Small intestine (tissue), 7 donors: ENCODE results near the gene IGLL1. TPM values are rescaled to one million over a fixed set of nuclear protein-coding genes. Genes with fewer than 3 reads are reported as not detected.
A peak's percentile ranks its signal among the peaks of the same experiment; 100 is the strongest.

ENCODE experiments used
- DNase-seq, 2 donors: peaks; one replicate each; pipeline versions ENCODE4 v3.0.0 to v3.0.0-alpha.2; 2013
- FAIRE-seq: peaks from 2 replicates; lab custom pipeline; 2012; peaks lifted over from hg19 to GRCh38; lab: Jason Lieb, UNC
- H3K27ac ChIP-seq, 3 donors: one replicate each; pipeline ENCODE4 v1.5.1; 2013; ENCODE audit warnings: low read length in 2 of 3, mild to moderate bottlenecking in 2 of 3, control low read depth in 1 of 3, inconsistent platforms in 1 of 3, low read depth in 1 of 3, moderate library complexity in 1 of 3
- H3K27me3 ChIP-seq, 3 donors: one replicate each; pipeline ENCODE4 v1.6.1; 2013; ENCODE audit warnings: low read length in 3 of 3, inconsistent platforms in 1 of 3; ENCODE audit not compliant: control insufficient read depth in 3 of 3, insufficient read depth in 3 of 3
- H3K36me3 ChIP-seq, 3 donors: one replicate each; pipeline ENCODE4 v1.6.1; 2013; ENCODE audit warnings: low read length in 3 of 3, inconsistent platforms in 1 of 3, low read depth in 1 of 3, mild to moderate bottlenecking in 1 of 3, moderate library complexity in 1 of 3; ENCODE audit not compliant: control insufficient read depth in 3 of 3, insufficient read depth in 2 of 3
- H3K4me1 ChIP-seq, 3 donors: one replicate each; pipeline ENCODE4 v1.6.1; 2013; ENCODE audit warnings: low read length in 2 of 3, inconsistent platforms in 1 of 3, low read depth in 1 of 3, mild to moderate bottlenecking in 1 of 3, moderate library complexity in 1 of 3; ENCODE audit not compliant: control insufficient read depth in 3 of 3, insufficient read depth in 2 of 3
- H3K4me3 ChIP-seq, 3 donors: one replicate each; pipeline ENCODE4 v1.5.1; 2013; ENCODE audit warnings: low read length in 3 of 3, control low read depth in 1 of 3, inconsistent platforms in 1 of 3, low read depth in 1 of 3, mild to moderate bottlenecking in 1 of 3, moderate library complexity in 1 of 3
- H3K9me3 ChIP-seq, 2 donors: one replicate each; pipeline ENCODE4 v1.6.1; 2013; ENCODE audit warnings: low read depth in 1 of 2, low read length in 1 of 2; ENCODE audit not compliant: control insufficient read depth in 2 of 2, insufficient read depth in 1 of 2
- WGBS, 3 donors: extraction: QIAGEN DNeasy Blood & Tissue Kit; methylation state at CpG; one replicate each; pipeline ENCODE4 v1.1.7; 2013; 5-methylcytosine and 5-hydroxymethylcytosine counted together
- polyA plus RNA-seq, 4 donors: library from polyadenylated mRNA; stranded (reverse) in 3 of 4; unstranded in 1 of 4; fragments of 200-250 nt in 3 of 4; fragments of 120-200 nt in 1 of 4; gene quantifications; one replicate each; pipeline versions ENCODE4 v1.2.1 to v1.2.3, GENCODE V29; 2013
- donor health status: healthy with polysubstance abuse.
- donor health status: control.
- donor health status: control.
- donor health status: Bipolar disorder and iron deficiency.
- donor health status: healthy.

The IGLL1 gene
- polyA plus RNA-seq, 4 donors, result 1.3 TPM; not detected in 3

DNA sequence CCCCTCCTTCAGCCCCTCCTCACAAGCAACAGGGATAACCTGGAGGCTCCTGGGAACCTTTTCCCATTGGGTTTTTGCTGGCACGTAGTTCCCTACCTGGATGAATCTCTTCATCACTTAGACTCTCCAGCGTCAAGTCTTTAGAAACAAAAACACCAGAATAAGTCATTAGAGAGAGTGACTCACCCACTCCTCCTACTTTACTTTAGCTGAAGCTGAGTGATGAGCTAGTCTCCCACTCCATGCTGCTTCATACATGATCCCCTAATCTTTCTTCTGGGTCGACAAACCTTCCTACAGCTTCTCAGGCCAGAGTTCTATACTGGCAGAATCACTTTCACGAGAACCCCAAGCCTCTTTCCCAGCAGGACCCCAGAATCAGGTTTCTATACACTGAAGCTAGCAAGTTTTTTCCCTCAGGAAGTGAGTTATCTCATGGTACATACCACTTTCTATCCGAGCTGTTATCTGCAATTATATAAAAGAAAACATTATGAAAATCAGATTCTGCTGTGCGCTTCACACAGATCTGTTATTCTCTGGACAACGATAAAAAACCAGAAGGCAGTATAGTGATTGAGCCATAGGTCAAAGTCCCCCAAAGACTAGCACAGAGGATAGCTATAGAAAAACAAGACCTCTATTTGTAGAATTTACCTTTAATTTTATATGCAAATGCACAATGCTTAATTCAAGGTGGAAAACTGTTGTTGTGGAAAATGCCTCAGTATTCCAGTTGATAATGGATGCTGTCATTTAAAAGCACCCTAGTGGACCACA lies 33.3 kb upstream of the IGLL1 start:
- H3K36me3 ChIP-seq, result no peaks in the 10 kb centered on the region
- H3K27me3 ChIP-seq, result no peaks in the 10 kb centered on the region
- H3K27ac ChIP-seq, result no peak overlapping the region
- no peaks in the 10 kb centered on the region for H3K9me3 ChIP-seq
- DNase-seq, result peak; percentile 32 to 68
- WGBS, 3 donors, result 36 to 64% (median 47%) methylated on average over 7 of the region's 7 CpGs
- no peak overlapping the region for H3K4me3 ChIP-seq
- FAIRE-seq, result no peak
- peaks cover 0 to 7% (median 0%) of the 10 kb centered on the region in 3 donors for H3K4me1 ChIP-seq

DNA sequence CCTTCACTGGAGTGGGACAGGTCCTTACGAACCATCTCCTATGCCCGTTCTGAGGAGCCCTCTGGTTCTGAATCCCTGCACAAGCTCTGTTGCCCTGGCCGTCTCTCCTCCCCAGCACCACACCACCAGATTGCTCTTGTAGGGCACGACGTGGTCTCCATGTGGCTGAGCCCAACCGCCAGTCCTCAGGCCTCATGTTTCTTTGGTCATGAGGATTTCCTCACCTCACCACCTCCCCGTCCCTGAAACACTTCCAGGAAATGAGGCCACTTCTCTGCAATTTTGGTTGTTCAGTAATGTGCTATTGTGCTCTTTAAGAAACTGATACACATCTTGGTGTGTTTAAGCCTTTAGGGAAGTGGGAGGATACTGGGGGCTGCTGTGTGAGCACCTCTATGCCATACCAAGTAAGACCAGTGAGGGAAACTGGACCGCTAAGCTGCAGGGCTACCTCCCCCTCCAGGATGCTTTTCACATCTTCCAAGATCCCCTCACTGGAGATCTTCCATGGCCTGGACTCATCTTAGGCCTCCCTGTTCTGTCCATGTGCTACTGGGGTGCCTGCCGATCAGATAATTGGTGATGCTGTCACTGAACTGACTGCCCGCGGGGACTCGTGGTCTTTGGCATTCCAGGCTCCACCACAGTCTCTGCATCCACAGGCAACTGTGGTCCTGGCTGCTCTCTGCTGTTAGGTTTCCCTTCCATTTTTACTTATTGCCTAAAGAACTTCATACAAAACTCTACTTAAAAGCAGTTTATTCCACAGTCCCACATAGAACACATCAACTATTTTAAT lies 30.1 kb upstream of the IGLL1 start:
- H3K27ac ChIP-seq, result no peak overlapping the region
- no peaks in the 10 kb centered on the region for H3K9me3 ChIP-seq
- no peak overlapping the region for H3K4me3 ChIP-seq
- H3K4me1 ChIP-seq, result peaks cover 0 to 7% (median 0%) of the 10 kb centered on the region in 3 donors
- no peaks in the 10 kb centered on the region for H3K27me3 ChIP-seq
- 80 to 91% (median 80%) methylated on average over 12 of the region's 12 CpGs for WGBS, 3 donors
- no peak for FAIRE-seq
- H3K36me3 ChIP-seq, result no peaks in the 10 kb centered on the region
- DNase-seq, result no peak

DNA sequence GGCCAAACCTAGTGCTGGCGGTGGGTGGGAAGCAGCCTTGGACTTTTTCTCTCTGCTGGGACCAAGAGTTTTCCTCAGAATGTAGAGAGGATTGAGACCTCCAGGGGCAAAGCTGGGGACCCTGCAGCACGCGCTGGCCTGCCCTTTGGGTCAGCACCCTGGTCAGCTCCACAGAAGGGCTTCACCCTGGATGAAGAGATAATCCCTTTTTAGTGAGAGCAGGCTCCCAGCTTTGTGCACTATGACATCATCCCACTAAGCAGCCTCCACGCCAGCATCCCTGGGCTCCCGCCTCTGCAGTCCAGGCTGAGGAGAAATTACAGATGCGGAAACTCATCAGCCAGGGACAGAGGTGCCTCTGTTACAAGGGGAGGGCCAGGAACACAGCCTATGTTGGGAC lies 28.5 kb upstream of the IGLL1 start:
- WGBS, 3 donors, result 66 to 87% (median 87%) methylated on average over 6 of the region's 6 CpGs
- H3K4me3 ChIP-seq, result no peak overlapping the region
- H3K9me3 ChIP-seq, result no peaks in the 10 kb centered on the region
- peaks cover 0 to 16% (median 0%) of the 10 kb centered on the region in 3 donors for H3K4me1 ChIP-seq
- no peaks in the 10 kb centered on the region for H3K36me3 ChIP-seq
- DNase-seq, result no peak
- FAIRE-seq, result no peak
- no peak overlapping the region for H3K27ac ChIP-seq
- no peaks in the 10 kb centered on the region for H3K27me3 ChIP-seq

DNA sequence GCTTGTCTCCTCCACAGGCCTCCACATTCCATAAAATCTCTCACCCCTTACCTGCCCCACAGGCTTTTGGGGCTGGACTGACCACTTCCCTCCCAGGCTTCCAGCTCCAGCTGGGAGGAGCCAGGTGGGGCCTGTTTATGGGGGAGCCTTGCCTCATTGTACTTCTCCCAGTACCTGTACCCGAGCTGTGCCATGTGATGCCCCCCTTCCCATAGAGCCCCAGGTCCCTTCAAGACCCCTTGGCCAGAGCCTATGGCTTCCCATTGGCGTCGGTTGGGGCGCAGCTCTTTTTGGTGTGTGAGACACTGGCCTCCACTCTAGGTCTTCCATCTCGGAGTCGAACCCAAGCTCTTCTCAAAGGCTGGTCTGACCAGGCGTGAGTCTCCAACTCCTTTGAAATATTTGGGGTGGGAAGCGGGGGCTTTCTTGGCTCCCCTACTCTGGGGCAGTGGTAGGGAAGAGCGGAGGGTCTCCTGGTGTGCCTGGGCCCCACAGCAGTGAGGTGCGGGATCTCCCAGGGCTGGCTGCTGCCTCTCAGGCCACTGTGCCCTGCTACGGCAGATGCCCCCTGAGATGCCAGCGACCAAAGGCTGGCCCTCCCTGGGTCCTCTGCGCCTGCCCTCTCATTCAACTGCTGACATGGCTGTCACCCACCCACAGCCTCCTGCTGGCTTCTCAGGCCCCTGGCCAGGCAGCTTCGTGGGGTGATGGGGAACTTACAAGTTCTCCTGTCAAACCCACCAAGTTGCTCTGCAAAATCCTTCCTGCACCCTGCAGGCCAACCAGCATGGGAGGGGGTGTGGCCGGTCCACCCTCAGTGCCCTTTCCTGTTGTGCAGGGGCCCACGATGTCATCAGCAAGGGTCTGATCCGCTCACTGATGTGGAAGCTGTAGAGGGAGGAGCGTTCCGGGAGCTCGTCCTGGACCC lies 26.4 kb upstream of the IGLL1 start:
- no peak overlapping the region for H3K27ac ChIP-seq
- H3K27me3 ChIP-seq, result no peaks in the 10 kb centered on the region
- FAIRE-seq (no peak), DNase-seq (no peak)
- H3K9me3 ChIP-seq, result no peaks in the 10 kb centered on the region
- H3K4me3 ChIP-seq, result no peak overlapping the region
- H3K36me3 ChIP-seq, result no peaks in the 10 kb centered on the region
- WGBS, 3 donors, result 84 to 89% (median 86%) methylated on average over 19 to 20 of the region's 20 CpGs
- peaks cover 0 to 9% (median 0%) of the 10 kb centered on the region in 3 donors for H3K4me1 ChIP-seq

DNA sequence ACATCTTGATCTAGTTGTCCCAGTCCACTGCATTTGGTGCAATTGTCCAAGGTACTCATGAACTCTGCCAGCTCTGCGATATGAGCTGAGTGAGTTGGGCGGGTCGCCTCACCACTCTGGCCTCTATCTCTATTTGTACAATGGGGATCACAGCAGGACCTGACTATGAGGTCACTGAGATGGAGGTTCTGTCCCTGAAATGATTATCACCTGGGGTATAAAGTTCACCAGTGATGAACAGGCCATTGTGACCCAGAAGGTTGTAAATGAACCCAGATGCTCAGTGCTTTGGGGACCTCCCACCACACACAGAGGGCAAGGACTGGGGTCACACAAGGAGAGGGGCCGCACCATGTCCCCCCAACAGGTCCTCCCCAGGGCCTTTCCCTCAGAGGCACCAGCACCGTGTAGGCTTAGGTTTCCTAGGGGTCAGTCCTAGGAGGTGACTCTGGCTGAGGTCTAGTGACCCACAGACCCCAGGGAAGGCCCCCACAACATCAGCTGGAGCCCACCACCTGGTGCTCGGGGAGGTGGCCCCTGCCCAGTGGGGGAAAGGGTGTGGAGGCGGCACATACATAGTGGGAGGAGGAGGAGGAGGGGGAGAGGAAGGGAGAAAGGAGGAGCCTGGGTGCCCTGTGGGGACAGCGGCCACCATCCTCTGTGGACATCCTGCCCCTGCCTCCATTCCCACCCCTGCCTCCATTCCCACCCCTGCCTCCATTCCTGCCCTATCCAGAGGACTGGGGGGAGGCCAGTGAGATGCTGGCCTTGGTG lies 25.0 kb upstream of the IGLL1 start:
- Histone ChIP-seq H3K4me1 (peaks cover 0 to 9% (median 0%) of the 10 kb centered on the region in 3 donors), H3K36me3 (no peaks in the 10 kb centered on the region), H3K4me3 (no peak overlapping the region), H3K27ac (no peak overlapping the region), H3K9me3 (no peaks in the 10 kb centered on the region), H3K27me3 (no peaks in the 10 kb centered on the region)
- DNase-seq (peak in 1 of 2 donors; percentile 44), FAIRE-seq (no peak)
- WGBS, 3 donors, result 46 to 70% (median 60%) methylated on average over 7 to 8 of the region's 8 CpGs

DNA sequence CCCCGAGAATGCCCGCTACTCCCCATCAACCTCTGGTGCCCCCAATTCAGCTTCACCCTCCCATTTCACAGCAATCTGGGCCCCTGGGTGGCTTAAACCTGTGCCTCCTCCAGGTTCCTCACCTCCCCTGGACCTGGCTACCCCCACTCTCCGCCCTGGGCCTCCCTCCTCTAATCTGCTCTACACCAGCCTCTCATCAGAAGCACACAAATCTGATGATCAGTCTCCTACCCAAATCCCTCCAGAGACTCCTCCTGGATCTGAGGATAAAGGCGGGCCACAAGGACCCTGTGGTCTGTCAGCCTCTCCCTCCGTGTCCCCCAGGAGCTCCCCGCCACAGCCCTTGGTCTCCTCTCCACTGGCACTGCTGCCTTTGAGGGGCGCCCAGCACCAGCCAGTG lies 23.2 kb upstream of the IGLL1 start:
- Histone ChIP-seq H3K36me3 (no peaks in the 10 kb centered on the region), H3K9me3 (no peaks in the 10 kb centered on the region), H3K27ac (no peak overlapping the region), H3K4me1 (peaks cover 0 to 9% (median 0%) of the 10 kb centered on the region in 3 donors), H3K27me3 (no peaks in the 10 kb centered on the region), H3K4me3 (no peak overlapping the region)
- FAIRE-seq, result no peak
- DNase-seq, result no peak
- 85 to 92% (median 88%) methylated on average over 6 to 7 of the region's 7 CpGs for WGBS, 3 donors

DNA sequence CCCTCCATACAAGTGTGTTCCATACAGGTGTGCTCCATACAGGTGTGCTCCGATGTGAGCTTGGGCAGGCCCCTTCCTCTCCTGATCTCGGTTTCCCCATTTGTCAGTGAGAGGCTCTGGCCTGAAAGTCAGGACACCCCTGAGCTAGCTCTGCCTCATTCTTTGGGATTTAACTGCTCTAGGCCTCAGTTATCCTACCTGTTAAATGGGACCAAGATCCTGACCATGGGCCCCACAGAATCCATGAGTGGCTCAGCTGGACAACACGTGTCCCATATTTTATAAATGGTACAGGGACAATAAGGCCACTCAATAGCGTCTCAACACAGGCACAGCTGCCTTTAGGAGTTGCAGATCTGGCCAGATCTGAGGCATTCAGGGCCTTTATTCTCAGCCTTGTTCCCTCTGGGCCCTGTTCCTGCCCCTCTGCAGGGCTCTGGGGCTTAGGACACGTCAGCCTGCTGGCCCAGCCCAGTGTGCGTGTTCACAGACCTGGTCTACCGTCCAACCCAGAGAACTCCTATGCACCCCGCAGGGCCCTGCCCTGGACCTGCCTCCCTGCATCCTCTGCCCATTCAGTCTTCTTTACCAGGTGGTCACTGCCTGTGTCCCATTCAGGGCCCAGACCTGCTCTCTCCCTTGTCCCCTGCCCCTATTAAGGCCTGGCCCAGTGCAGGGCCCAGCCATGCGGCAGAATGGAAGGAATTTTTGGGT lies 18.9 kb upstream of the IGLL1 start:
- Histone ChIP-seq H3K36me3 (no peaks in the 10 kb centered on the region), H3K4me1 (peaks cover 0 to under 1% (median 0%) of the 10 kb centered on the region in 3 donors), H3K27me3 (no peaks in the 10 kb centered on the region), H3K4me3 (no peak overlapping the region), H3K9me3 (no peaks in the 10 kb centered on the region), H3K27ac (no peak overlapping the region)
- 89 to 95% (median 94%) methylated on average over 9 of the region's 9 CpGs for WGBS, 3 donors
- no peak for FAIRE-seq
- no peak for DNase-seq
